GM12878 (cell line): Measurements from ENCODE around the gene TMEM72. TPM values are rescaled to one million over a fixed set of nuclear protein-coding genes. Genes with fewer than 3 reads are reported as not detected.

Experiments used
- ATF2 ChIP-seq: IDR thresholded peaks from 2 replicates; pipeline ENCODE4 v1.6.1; 2012; ENCODE audit warnings: low read length, inconsistent platforms
- ATF7 ChIP-seq: fragments of 450-650 bp; IDR thresholded peaks from 2 replicates; pipeline ENCODE4 v1.6.1; 2016; ENCODE audit warnings: low read depth, mild to moderate bottlenecking
- CBX3 ChIP-seq: fragments of 200-600 bp; sonication (generic); IDR thresholded peaks from 2 replicates; pipeline ENCODE4 v1.6.1; 2016; ENCODE audit warnings: low read depth, borderline replicate concordance
- CEBPB ChIP-seq, 2 experiments: fragments of 150-350 bp in 1 of 2; IDR thresholded peaks; 2 replicates each; pipeline ENCODE4 v1.6.1; 2012 to 2014; ENCODE audit warnings: low read depth in 2 of 2, low read length in 2 of 2, borderline replicate concordance in 1 of 2, inconsistent platforms in 1 of 2
- DPF2 ChIP-seq: fragments of 450-650 bp; IDR thresholded peaks from 2 replicates; pipeline ENCODE4 v1.6.1; 2017; ENCODE audit warnings: mild to moderate bottlenecking
- E2F8 ChIP-seq: fragments of 450-650 bp; IDR thresholded peaks from 2 replicates; pipeline ENCODE4 v1.6.1; 2018; ENCODE audit warnings: mild to moderate bottlenecking, low read depth, moderate library complexity; ENCODE audit not compliant: partially characterized antibody
- ETV6 ChIP-seq, 2 experiments: fragments of 450-650 bp in 1 of 2; IDR thresholded peaks in 1 of 2; conservative IDR thresholded peaks in 1 of 2; 2 replicates each; pipeline ENCODE4 v1.6.1; 2014; ENCODE audit warnings: antibody characterized with exemption in 1 of 2, borderline replicate concordance in 1 of 2, low read depth in 1 of 2, mild to moderate bottlenecking in 1 of 2, moderate library complexity in 1 of 2
- GABPA ChIP-seq: IDR thresholded peaks from 2 replicates; pipeline ENCODE4 v1.6.1; 2014; ENCODE audit warnings: antibody characterized with exemption, low read depth, mild to moderate bottlenecking, inconsistent platforms
- IKZF1 ChIP-seq: fragments of 450-650 bp; conservative IDR thresholded peaks from 2 replicates; pipeline ENCODE4 v1.6.1; 2017; ENCODE audit warnings: antibody characterized with exemption, mild to moderate bottlenecking
- IKZF2 ChIP-seq, 2 experiments: fragments of 450-650 bp; IDR thresholded peaks; 2 replicates each; pipeline ENCODE4 v1.6.1; 2017; ENCODE audit warnings: mild to moderate bottlenecking in 2 of 2, moderate library complexity in 2 of 2
- IRF3 ChIP-seq: fragments of 450-650 bp; IDR thresholded peaks from 2 replicates; pipeline ENCODE4 v1.6.1; 2014; ENCODE audit warnings: mild to moderate bottlenecking
- IRF4 ChIP-seq: IDR thresholded peaks from 2 replicates; pipeline ENCODE4 v1.6.1; 2011; ENCODE audit warnings: low read depth, low read length
- IRF5 ChIP-seq: fragments of 450-650 bp; IDR thresholded peaks from 2 replicates; pipeline ENCODE4 v1.6.1; 2017; ENCODE audit warnings: borderline replicate concordance
- JUNB ChIP-seq: IDR thresholded peaks from 2 replicates; pipeline ENCODE4 v1.6.1; 2016; ENCODE audit warnings: antibody characterized with exemption, mild to moderate bottlenecking
- MTA3 ChIP-seq: IDR thresholded peaks from 2 replicates; pipeline ENCODE4 v1.6.1; 2012; ENCODE audit warnings: low read length, inconsistent platforms, borderline replicate concordance
- MXI1 ChIP-seq: fragments of 150-350 bp; IDR thresholded peaks from 2 replicates; pipeline ENCODE4 v1.6.1; 2011; ENCODE audit warnings: low read depth, mild to moderate bottlenecking, inconsistent platforms, low read length, improper control_type of control experiment
- SP1 ChIP-seq: IDR thresholded peaks from one replicate; pipeline ENCODE4 v1.6.1; 2011; ENCODE audit warnings: low read depth, low read length
- SPI1 ChIP-seq: IDR thresholded peaks from 2 replicates; pipeline ENCODE4 v1.6.1; 2011; ENCODE audit warnings: low read depth, mild to moderate bottlenecking, low read length, moderate library complexity, borderline replicate concordance; ENCODE audit not compliant: insufficient read depth
- TCF7 ChIP-seq: IDR thresholded peaks from 2 replicates; pipeline ENCODE4 v1.6.1; 2014; ENCODE audit warnings: antibody characterized with exemption, borderline replicate concordance
- WRNIP1 ChIP-seq: IDR thresholded peaks from 2 replicates; pipeline ENCODE4 v1.6.1; 2011; ENCODE audit warnings: low read depth, low read length, improper control_type of control experiment, borderline replicate concordance
- YBX1 ChIP-seq: fragments of 450-650 bp; IDR thresholded peaks from 2 replicates; pipeline ENCODE4 v1.6.1; 2016; ENCODE audit warnings: antibody characterized with exemption
- ZBTB33 ChIP-seq: fragments of 450-650 bp; IDR thresholded peaks from 2 replicates; pipeline ENCODE4 v1.6.1; 2017; ENCODE audit warnings: mild to moderate bottlenecking
- polyA plus RNA-seq, 11 experiments: library from polyadenylated mRNA; depleted of rRNA in 4 of 11; unstranded in 6 of 11; stranded (reverse) in 5 of 11; fragments of >200 nt; fragmentation: Nextera tagmentation in 4 of 11; fragmentation: Illumina TruSeq in 1 of 11; extraction: Ambion mirVana in 4 of 11; extraction: Trizol in 1 of 11; gene quantifications; 1 replicate in 1 of 11; 2 replicates in 10 of 11; pipeline versions ENCODE4 v1.2.1 to v1.2.3, GENCODE V29; 2011 to 2016; ENCODE audit warnings: inconsistent platforms in 2 of 11, missing spikeins in 2 of 11, low read depth in 1 of 11
- total RNA-seq, 4 experiments: library from RNA; depleted of rRNA in 3 of 4; stranded (reverse); fragments of >200 nt in 3 of 4; fragmentation: Illumina TruSeq in 1 of 4; extraction: Trizol in 1 of 4; gene quantifications; 2 replicates each; pipeline versions ENCODE4 v1.2.1 to v1.2.3, GENCODE V29; 2013 to 2021

Gene TMEM72
- total and polyA plus RNA-seq, 10 of the 15 experiments (the other 5 are each of a cell fraction or from before 2014, with no cell fraction given) = 0.12 TPM; not detected in 9

- TF ChIP-seq SPI1 (peak; percentile 79), IRF3 (no peak), GABPA (no peak), E2F8 (no peak), JUNB (no peak), YBX1 (no peak), IKZF2 (IDR thresholded peaks at IDR 0.05) (no peak), ETV6 (conservative IDR thresholded peaks at IDR 0.05 in 1 of 2, IDR thresholded peaks at IDR 0.05 in 1 of 2; ENCODE audit: borderline replicate concordance in 1 of 2, low read depth in 1 of 2) (no peak), CEBPB (IDR thresholded peaks at IDR 0.05; ENCODE audit: borderline replicate concordance in 1 of 2, low read depth in 2 of 2, low read length in 2 of 2) (no peak), DPF2 (0 out of 2 replicates have a peak, but pooled peaks have one; percentile 28), CBX3 (no peak), ATF7 (no peak), IKZF1 (peak; percentile 55), SP1 (no peak), MTA3 (no peak), IRF4 (0 out of 2 replicates have a peak, but pooled peaks have one; percentile 9), ZBTB33 (no peak), ATF2 (no peak), WRNIP1 (no peak), MXI1 (no peak), TCF7 (no peak), IRF5 (no peak)
Observed at GRCh38 chr10:44950326-44951225, 39.4 kb downstream of the TMEM72 start (continued).
